SK-MEL-5 (cell line): ENCODE results near the gene HLA-DOB. TPM values are rescaled to one million over a fixed set of nuclear protein-coding genes. Genes with fewer than 3 reads are reported as not detected.

Experiments used
- DNase-seq: peaks from one replicate; pipeline ENCODE4 v3.0.0-alpha.2; 2016; ENCODE audit warnings: low read depth, low spot score
- in situ Hi-C: cut with HindIII; loops from 2 replicates; pipeline ENCODE4 v1.10.0; 2016; ENCODE audit warnings: low sequenced_read_pairs, high pct_unique_total_duplicates, low pct_unique_long_range_greater_than_20kb
- polyA plus RNA-seq, 2 experiments: library from polyadenylated mRNA; depleted of rRNA; stranded (reverse); fragments of >200 nt; gene quantifications; 2 replicates each; pipeline ENCODE4 v1.2.3, GENCODE V29; 2015
- total RNA-seq: library from RNA; depleted of rRNA; stranded (reverse); fragments of >200 nt; shearing (Covaris generic); gene quantifications from 2 replicates; pipeline ENCODE4 v1.2.3, GENCODE V29; 2014; rRNA removed

The HLA-DOB gene
- not detected in 2 replicates for total RNA-seq
- polyA plus RNA-seq (2015; cell fraction: cytosol; rRNA removed): 0.10 TPM in 1 of 2 replicates, not detected in the other
- 0.60 TPM in 1 of 2 replicates, not detected in the other for polyA plus RNA-seq (2015; cell fraction: nucleus; rRNA removed)

DNA sequence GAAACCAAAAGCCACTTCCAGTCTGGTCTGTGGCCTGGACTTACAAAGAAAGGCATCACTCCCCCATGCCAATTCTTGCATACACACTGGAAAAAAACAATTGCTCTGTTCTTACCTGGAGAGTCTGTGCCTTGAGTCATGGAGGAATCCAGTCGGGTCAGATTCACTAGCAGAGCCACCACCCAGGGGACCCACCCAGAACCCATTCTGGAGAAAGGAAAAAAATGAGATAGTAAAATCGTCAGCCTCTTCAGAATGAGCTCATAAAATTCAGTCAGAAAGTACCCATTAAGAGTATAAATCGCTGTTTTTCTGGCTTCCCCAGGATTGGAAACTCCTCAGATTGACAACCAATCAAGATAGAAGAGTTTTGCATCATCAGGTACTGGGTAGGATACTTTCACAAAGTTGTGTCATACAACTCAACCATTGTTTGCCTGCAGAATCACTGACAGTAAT is at the start of gene HLA-DOB:
TSS of gene HLA-DOB (minus strand) at position 257 of the 459 bp plus-strand sequence. CDS start at position 206, 51 bp downstream.
- in situ Hi-C loops: no loop called here
- DNase-seq: peak; percentile 82

DNA sequence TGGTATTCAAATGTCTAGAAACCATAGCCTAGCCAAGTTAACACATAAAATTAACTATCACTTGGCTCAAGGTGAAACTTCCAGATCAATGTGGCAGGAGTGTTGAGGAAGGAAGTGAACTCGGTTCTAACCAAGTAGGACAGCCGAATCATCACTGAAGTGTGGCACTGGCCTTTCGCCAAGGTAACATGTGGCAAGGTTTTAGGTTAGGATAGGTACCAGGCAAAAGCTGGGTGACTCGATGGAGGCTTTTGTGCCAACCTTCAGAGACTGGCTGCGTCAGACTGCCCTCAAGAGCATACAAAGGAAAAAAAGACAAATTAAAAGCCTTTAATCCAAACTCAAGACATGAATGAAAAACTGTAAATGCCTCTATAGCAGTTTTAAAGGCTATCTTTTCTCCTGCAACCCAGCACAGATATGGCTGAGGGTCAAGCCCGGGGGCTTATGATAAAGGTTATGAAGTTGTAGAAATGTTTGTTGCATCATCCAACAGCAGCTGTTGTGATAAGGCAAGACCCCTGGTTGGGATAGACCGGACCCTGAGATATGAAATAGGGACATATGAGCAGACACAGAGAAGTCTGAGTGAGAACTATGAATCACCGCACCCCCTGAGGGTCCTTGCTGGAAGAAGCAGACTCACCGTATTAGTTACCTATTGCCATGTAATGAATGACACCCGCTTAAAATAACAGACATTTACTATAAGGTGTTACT is 49.1 kb upstream of the HLA-DOB start:
- in situ Hi-C loops: no loop called here

GRCh38 chr6:32862725-32863124 is 45.9 kb upstream of the HLA-DOB start:
- in situ Hi-C loops: no loop called here
- no peak for DNase-seq

More for the DNA sequence above, 49.1 kb upstream of the HLA-DOB start:
- no peak for DNase-seq

DNA sequence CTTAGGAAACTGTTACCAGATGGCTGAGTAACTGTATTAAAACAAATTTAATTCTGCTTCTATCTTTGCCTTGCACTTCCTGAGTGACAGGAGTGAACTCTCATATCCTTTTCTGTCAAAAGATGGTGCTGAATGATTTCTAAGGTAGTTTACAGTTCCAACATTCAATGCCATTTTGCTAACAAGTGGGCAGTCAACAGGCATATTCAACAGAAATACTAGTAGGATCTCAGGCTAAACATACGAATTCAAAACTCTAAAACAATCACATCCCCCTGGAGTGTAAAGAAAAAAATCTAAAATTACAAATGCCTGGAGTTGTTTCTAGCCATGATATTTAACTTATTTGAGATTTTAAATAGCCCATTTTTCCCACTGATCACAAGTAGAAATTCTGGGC is 43.9 kb upstream of the HLA-DOB start:
- in situ Hi-C loops: no loop called here

GRCh38 chr6:32858194-32858593 is 41.4 kb upstream of the HLA-DOB start:
- in situ Hi-C loops: no loop called here

More for the DNA sequence above, 43.9 kb upstream of the HLA-DOB start:
- no peak for DNase-seq

DNA sequence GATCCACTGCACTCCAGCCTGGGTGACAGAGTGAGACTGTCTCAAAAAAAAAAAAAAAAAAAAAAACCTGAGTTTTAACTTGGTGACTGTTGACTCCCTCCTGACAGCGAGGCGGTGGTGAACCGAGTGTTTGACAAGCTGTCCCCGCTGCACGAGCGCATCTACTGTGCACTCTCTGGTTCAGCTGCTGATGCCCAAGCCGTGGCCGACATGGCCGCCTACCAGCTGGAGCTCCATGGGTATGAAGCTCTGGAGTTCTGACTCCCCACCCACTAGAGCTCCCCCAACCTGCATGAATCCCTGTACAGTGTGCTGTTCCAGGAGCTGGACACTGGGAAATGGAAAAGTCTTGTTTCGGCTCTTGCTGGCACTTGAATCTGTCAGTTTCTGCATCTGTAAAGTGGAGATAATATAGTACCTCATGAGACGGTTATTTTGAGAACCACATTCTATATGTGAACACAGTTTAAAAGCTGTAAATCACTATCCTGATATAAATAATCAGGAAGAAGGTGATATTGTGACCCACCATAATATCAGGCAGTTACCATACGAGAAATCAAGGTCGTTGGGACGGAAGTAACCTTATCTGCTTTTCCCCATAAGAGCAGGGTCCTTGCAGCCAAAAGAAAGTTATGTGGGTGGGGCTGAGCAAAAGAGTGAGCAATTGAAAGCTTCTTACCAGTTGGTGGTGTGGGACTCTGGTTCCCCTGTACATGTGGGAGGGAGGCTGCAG is 40.5 kb upstream of the HLA-DOB start:
- no peak for DNase-seq
- in situ Hi-C loops: no loop called here

More at GRCh38 chr6:32858194-32858593, 41.4 kb upstream of the HLA-DOB start:
- no peak for DNase-seq

GRCh38 chr6:32855467-32856174 is 38.8 kb upstream of the HLA-DOB start:
- DNase-seq: no peak
- in situ Hi-C loops: no loop called here

DNA sequence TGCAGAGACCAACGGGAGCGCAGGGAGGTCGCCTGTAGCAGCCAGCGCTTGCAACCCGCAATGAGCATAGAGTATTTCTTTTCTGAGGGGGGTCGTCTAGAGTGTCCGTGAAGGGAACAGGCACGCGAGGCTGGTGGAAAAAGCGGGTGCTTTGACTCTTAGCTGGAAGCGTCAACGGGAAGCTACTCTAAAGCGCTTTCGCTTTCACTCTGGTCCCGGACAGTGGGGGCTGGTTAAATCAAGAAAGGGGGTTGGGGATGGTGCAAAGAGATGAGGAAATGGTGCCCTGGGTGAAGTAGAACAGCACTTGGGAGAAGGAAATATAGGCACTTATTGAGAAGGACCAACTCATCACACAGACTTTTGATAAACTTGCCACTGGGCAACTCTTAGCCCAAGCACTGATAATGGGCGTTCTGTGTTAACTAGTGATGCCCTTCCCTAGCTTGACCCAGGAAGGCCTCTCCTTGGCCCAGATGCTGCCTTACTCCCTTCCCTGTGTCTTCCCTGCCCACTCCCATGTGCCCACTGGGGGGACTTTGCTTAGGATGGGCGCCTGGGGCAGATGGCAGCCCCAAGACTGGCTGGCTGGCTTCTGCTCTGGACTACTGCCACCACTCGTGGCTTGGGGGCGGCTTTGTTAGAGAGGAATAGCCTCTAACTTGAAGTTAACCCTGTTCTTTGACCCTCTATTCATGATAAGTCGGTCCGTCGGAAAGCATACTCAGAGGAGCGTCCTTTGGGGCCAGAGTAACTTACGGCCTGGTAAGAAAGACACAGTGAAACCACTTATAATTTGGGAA is 37.8 kb upstream of the HLA-DOB start:
- DNase-seq: peak; percentile 44
- in situ Hi-C loops: no loop called here

- in situ Hi-C loops: no loop called here
- DNase-seq: peak; percentile 93
Observed at GRCh38 chr6:32853541-32854375, 37.0 kb upstream of the HLA-DOB start, which contains the start of the genes PSMB9 and TAP1. TSS of gene PSMB9 (plus strand) at chr6:32854192. CDS start at chr6:32854230, 38 bp downstream. TSS of gene TAP1 (minus strand) at chr6:32853704. CDS start at chr6:32853636, 68 bp downstream.

- in situ Hi-C loops: no loop called here
- no peak for DNase-seq
Observed at GRCh38 chr6:32852844-32853540, 36.2 kb upstream of the HLA-DOB start.

- in situ Hi-C loops: no loop called here
- no peak for DNase-seq
Observed at GRCh38 chr6:32852018-32852843, 35.4 kb upstream of the HLA-DOB start.

DNA sequence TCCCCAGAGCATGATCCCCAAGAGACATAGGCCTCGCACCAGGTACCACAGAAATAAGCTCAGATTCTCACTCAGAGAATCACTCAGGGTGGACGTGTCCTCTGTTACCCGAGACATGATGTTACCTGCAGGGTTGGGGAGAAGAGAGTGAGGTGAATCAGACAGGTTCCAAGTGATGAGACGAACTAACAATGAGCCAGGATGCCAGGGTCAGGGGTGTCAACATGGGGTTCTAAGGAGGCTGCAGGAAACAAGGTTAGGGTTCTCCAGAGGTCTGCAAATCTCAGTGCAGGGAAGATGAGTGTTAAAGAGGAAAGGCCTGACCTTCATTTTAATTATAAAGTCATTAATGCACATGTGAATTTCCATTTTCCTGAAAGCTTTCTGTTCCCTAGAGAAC is 34.2 kb upstream of the HLA-DOB start:
- in situ Hi-C loops: no loop called here
- no peak for DNase-seq

DNA sequence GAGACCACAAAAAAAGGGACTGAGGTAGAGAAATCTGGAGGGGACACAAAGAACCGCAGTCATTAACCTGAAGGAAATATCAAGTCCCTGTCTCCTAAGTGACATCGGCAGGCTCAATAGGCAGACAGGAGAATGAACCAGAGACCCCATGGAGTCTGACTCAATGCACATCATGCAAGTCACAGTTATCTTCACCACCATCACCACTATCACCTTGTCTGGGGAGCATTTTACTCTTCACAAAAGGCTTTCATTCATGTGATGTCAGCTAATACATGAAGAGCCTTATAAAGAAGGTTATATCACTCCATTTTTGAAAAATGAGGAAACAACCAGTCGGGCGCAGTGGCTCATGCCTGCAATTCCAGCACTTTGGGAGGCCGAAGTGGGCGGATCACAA is 32.3 kb upstream of the HLA-DOB start:
- in situ Hi-C loops: no loop called here
- DNase-seq: no peak

- in situ Hi-C loops: no loop called here
- no peak for DNase-seq
Observed at GRCh38 chr6:32847795-32848194, 31.0 kb upstream of the HLA-DOB start.

DNA sequence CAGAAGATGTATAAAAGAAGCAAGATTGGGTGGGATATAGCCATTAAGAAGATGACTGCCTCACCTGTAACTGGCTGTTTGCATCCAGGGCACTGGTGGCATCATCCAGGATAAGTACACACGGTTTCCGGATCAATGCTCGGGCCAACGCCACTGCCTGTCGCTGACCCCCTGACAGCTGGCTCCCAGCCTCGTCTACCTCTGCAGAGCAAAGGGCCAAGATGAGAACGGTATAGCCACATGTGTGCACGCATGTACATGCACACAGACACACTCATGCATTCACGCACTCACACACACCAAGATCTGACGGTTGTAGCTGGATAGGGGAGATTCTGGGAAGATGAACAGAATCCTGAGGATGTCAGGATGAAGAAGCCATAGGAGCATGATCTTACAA is 30.2 kb upstream of the HLA-DOB start:
- in situ Hi-C loops: no loop called here

More for the DNA sequence above, 30.2 kb upstream of the HLA-DOB start:
- no peak for DNase-seq
